Right lobe of liver (tissue), 4 donors: ENCODE data around the gene TRIM51.
"Not testable (repeated sequence)": the region's sequence is repeated elsewhere in the genome, so short reads cannot be mapped to it uniquely, and the experiment has no call there.

Source experiments
- POLR2A ChIP-seq: fragments of 450-650 bp; IDR thresholded peaks from one replicate; pipeline ENCODE4 v1.6.1; 2017; ENCODE audit warnings: antibody characterized with exemption, mild to moderate bottlenecking
- TF ChIP-seq, protein P1 (sequence below), 4 donors: fragments of 200-600 bp in 3 of 4; fragments of 450-650 bp in 1 of 4; IDR thresholded peaks; one replicate each; pipeline versions ENCODE4 v1.5.1 to v1.8.0; 2016 to 2022; ENCODE audit warnings: antibody characterized with exemption in 4 of 4, mild to moderate bottlenecking in 2 of 4
- donor health status: DM: no; HTN: no; CAD: no.
- donor health status: DM: no; HTN: no; CAD: no.
- donor health status: DM: no; HTN: yes; CAD: no.

DNA sequence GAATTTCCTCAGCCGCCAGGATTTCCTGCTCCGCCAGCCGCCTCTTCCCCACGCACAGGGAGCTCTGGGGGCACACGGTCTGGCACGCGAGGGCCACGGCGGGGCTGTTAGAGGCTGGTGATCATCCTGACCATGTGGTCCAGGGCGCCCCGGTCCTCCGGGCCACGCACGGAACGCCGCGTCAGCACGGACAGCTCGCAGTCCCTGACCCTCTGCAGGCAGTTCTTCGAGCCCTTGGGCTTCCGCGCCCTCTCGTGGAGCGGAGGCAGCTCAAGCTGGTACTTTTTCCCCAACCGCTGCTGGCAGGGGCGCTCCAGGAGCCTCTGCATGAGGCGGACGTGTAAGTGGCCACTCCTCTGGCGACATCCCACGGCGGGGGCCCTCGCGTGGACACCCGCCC lies 10.0 kb upstream of the TRIM51 start:
- TF ChIP-seq POLR2A: not testable (repeated sequence)
- TF ChIP-seq, protein P1, sequence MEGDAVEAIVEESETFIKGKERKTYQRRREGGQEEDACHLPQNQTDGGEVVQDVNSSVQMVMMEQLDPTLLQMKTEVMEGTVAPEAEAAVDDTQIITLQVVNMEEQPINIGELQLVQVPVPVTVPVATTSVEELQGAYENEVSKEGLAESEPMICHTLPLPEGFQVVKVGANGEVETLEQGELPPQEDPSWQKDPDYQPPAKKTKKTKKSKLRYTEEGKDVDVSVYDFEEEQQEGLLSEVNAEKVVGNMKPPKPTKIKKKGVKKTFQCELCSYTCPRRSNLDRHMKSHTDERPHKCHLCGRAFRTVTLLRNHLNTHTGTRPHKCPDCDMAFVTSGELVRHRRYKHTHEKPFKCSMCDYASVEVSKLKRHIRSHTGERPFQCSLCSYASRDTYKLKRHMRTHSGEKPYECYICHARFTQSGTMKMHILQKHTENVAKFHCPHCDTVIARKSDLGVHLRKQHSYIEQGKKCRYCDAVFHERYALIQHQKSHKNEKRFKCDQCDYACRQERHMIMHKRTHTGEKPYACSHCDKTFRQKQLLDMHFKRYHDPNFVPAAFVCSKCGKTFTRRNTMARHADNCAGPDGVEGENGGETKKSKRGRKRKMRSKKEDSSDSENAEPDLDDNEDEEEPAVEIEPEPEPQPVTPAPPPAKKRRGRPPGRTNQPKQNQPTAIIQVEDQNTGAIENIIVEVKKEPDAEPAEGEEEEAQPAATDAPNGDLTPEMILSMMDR (IDR thresholded peaks at IDR 0.05): not testable (repeated sequence)
